Activated naive CD4-positive, alpha-beta T cell treated with anti-CD3 and anti-CD28 coated beads, Interleukin-2, amount 50 U/mL, for 16 hours (primary cell): ENCODE data around the gene MERTK.
"Not testable (repeated sequence)": the region's sequence is repeated elsewhere in the genome, so short reads cannot be mapped to it uniquely, and the experiment has no call there.

ENCODE experiments used
- DNase-seq: peaks from one replicate; pipeline ENCODE4 v3.0.0-alpha.2; 2020

The MERTK gene

DNA sequence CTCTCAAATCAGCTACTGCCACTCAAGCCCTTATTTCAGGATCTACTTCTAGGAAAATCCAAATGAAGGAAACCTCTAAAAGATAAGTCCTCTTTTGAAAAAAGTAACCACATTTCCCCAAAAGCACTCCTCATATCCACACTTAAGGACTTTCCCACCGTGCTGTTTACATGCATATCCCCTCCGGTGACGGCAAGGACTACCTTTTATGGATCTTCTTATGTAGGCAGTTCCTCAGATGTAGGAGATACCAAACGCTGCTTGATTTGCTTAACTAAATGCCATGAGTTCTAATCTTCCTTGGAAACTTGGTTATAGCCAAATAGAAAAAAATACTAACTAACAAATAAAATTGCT, 149.8 kb downstream of the MERTK start:
- no peak for DNase-seq

- no peak for DNase-seq
Measured at GRCh38 chr2:112048887-112049286, 150.5 kb downstream of the MERTK start.

DNA sequence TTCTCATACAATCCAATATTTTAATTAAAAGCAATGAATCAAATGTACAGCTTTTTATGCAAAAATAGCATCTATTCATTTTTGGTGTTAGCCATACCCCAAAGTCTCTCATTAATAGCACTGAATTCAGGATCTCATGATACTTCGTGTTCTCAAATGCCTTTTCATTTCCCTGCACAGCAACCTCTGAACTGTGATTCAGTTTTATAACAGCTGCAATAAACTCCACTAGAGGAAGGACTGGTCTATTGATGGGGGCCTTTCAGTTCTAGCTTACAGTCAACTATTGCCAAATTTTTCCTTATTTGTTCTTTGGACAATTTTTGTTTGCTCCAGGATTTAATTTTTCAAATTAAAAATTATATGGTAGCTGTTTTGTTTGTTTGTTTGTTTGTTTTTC, 151.9 kb downstream of the MERTK start:
- DNase-seq = no peak

DNA sequence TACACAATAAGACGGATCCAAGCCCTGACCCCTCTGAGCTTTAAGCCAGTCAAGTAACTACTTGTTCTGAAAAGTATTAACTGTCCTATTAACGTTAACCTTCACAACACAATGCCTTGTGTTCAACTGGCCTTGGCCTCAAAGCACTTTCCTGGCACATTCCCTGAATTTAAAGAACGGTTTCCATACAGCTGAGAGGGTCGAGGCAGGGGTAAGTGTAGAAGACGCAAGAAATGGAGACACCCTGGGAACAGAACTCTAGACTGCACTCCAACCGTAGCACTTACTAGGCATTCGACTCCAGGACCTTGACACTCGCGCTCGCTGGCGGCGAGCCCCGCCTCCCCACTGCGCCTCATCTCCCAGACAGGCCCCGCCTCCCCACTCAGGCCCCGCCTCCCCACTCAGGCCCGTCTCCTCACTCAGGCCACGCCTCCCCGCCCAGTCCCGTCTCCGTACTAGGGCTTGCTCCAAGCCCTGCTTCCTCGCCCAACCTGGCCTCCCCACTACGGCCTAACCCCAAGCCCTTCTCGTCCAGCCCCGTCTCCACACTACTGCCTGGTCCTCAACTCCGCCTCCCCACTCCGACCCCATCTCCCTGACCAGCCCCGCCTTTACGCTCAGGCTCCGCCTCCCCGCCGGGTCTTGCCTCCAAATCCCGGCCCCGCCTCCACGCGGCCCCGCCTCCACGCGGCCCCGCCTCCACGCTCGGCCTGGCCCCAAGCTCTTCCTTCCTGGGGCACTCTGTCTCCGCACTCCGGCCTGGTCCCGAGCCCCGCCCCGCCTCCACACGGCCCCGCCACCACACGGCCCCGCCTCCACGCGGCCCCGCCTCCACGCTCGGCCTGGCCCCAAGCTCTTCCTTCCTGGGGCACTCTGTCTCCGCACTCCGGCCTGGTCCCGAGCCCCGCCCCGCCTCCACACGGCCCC, 155.8 kb downstream of the MERTK start:
- DNase-seq = peak; percentile 98

- peak; percentile 94 for DNase-seq
Measured at GRCh38 chr2:112054847-112055729, 156.7 kb downstream of the MERTK start, which contains the start of gene TMEM87B. TSS of gene TMEM87B (plus strand) at chr2:112055269. CDS start at chr2:112055592, 323 bp downstream.

GRCh38 chr2:112055730-112056625, 157.6 kb downstream of the MERTK start:
- peak; percentile 28 for DNase-seq

DNA sequence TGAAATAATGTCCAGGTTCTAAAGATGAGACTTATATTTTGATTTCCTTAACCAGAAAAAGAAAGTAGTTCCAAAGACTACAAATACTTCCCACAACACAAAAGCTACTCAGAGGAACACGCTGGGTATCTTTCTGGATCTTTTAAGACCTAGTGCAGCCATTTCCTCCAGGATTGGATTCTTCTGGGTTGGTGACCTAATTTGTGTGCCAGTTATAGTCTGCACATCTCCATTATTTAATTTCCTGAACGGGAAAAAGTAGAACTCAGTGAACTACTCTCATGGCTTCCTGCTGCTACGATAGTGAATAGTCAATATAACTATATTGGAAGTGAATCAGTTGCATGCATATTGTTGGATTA, 158.2 kb downstream of the MERTK start:
- DNase-seq = no peak

DNA sequence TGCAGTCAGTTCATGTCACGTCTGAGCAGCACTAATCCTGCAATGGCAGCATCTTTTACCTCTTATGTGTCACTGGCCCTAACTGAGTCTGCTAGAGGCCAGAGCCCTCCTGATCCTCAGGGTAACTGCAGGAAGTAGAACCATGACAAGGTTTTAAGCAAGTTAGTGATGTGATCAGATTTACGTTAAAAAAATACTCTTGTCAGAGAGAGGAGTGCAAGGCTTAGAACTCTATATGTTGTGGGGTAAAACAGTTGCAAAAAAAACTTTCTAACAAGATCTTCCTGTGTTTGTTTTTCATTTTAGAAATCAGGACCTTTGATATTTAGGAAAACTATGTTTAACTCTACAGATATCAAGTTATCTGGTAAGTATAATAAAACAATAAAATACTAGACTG, 161.3 kb downstream of the MERTK start:
- no peak for DNase-seq

DNA sequence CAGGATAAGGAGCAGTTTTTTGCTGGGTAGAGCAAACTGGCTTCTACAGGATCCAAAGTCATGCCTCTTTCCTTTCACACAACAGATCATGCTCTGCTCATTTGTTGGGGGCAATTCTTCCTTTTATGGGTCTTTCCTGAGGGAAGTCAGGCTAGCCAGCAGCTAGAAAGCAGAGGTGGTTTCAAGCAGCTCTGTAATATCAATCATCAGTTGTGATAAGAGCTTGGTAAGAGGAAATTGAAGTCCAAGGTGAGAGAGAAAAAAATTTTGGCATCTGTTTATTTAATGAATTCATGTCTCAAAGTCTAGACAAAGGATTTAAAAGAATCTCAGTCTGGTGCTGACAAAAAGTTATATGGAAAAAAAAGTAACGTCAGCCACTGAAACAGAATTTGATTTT, 162.9 kb downstream of the MERTK start:
- no peak for DNase-seq

GRCh38 chr2:112061840-112062239, 163.4 kb downstream of the MERTK start:
- DNase-seq = no peak

- no peak for DNase-seq
Measured at GRCh38 chr2:112062894-112063293, 164.5 kb downstream of the MERTK start.

DNA sequence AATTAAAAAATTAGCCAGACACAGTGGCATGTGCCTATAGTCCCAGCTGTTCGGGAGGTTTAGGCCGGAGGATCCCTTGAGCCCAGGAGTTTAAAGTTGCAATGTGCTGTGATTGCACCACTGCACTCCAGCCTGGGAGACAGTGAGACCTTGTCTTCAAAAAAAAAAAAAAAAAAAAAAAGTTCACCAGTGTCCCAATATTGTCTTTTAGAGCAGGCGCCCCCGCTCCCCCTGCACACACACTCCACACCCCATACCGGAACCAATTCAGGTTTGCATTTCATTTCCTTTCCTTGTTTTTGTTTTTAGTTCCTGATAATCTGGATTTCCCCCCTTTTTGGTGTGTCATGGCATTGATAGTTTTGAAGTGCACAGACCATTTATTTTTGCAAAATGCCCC, 167.1 kb downstream of the MERTK start:
- no peak for DNase-seq

DNA sequence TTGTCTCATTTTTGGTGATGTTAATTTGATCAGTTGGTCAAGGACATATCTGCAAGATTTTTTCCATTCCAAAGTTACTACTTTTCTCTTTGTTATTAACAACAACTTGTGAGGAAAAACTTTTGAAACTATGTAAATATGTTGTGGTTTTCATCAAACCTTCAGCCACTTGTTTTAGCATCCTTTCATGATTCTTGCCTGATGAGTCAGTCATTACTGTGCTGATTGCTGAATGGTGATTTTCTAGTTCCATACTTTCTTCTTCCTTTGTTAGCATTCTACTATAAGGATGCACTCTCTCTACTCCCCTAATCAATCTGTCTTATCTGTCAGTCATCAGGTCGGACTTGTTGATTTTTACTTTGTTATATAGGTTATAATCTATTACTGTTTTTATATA, 167.6 kb downstream of the MERTK start:
- no peak for DNase-seq

DNA sequence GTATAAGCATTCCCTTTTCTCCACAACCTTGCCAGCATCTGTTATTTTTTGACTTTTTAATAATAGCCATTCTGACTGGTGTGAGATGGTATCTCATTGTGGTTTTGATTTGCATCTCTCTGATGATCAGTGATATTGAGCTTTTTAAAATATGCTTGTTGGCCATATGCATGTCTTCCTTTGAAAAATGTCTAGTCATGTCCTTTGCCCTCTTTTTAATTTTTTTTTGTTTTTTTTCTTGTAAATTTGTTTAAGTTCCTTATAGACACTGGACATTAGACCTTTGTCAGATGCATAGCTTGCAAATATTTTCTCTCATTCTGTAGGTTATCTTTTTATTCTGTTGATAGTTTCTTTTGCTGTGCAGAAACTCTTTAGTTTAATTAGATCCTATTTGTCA, 171.4 kb downstream of the MERTK start:
- DNase-seq = not testable (repeated sequence)

DNA sequence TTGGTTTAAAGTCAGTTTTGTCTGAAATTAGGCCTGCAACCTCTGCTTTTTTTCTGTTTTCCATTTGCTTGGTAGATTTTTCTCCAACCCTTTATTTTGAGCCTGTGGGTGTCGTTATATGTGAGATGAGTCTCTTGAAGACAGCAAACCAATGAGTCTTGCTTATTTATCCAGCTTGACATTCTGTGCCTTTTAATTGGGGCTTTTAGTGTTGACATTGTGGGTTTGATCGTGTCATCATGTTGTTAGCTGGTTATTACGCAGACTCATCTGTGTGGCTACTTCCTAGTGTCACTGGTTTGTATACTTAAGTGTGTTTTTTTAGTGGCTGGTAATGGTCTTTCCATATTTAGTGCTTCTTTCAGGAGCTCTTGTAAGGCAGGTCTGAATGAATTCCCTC, 175.5 kb downstream of the MERTK start:
- no peak for DNase-seq

GRCh38 chr2:112074506-112074905, 176.1 kb downstream of the MERTK start:
- DNase-seq = no peak

DNA sequence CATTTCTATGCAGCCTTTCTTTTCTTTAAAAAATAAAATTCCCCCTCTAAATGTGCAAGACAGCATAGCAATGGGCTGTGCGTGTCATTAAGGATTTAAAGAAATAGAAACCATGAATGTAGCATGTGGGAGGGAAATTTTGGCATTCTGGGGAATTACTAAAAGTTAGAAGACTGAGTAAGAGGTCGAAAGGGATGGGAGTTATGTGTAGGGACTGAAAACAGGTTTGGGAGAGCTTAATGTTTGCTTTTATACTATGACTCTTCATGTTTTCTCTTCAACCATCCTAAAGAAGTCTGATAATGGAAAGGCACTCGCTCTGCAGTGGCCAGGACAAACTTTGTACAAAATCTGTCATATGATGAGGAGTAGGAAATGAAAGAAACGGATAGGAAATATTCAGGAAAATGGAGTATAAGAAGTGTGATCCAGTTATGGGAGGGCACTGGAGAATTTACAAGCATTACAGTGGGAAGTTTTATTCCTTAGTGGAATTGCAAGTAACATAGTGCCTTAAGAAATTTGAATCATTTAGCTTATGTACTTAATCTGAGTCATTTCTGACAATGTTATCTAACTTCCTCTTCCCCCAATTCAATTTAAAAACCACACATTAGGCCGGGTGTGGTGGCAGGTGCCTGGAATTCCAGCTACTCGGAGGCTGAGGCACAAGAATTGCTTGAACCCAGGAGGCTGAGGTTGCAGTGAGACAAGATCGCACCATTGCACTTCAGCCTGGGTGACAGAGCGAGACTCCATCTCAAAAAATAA, 177.3 kb downstream of the MERTK start:
- no peak for DNase-seq

DNA sequence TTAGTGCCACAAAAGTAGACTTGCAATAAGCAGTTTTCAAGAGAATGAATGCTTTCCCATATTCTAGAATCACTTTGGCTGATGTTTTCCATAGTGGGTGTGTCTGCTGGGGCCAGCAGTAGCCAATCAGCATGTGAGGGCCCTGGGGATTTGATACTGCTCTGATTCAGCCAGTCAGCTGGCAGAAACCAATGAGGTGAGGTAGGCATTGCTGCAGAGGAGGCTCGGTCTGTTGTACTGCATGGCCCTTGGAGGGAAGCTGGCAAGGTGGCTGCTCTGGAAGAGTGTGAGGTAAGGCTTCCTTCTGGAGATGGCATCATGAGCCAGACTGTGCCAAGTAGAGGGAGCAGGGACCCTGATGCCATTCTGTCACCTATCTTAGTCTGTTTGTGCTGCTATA, 179.4 kb downstream of the MERTK start:
- no peak for DNase-seq
